Glutamatergic neuron (in vitro differentiated cells): ENCODE measurements around the gene RDM1. TPM values are rescaled to one million over a fixed set of nuclear protein-coding genes. Genes with fewer than 3 reads are reported as not detected.
"Not testable (repeated sequence)": the region's sequence is repeated elsewhere in the genome, so short reads cannot be mapped to it uniquely, and the experiment has no call there.

ENCODE experiments used
- DNase-seq: peaks from one replicate; pipeline ENCODE4 v3.0.0; 2022
- H3K27ac Mint-ChIP-seq: one replicate; pipeline ENCODE4 v1.8.0; 2020; ENCODE audit warnings: mild to moderate bottlenecking, mixed read lengths, inconsistent platforms; ENCODE audit not compliant: unreplicated experiment
- H3K27me3 Mint-ChIP-seq: one replicate; pipeline ENCODE4 v1.8.0; 2020; ENCODE audit warnings: mild to moderate bottlenecking, moderate library complexity, mixed read lengths, inconsistent platforms; ENCODE audit not compliant: unreplicated experiment
- H3K36me3 Mint-ChIP-seq: one replicate; pipeline ENCODE4 v1.8.0; 2020; ENCODE audit warnings: mild to moderate bottlenecking, mixed read lengths, inconsistent platforms; ENCODE audit not compliant: unreplicated experiment
- H3K4me1 Mint-ChIP-seq: one replicate; pipeline ENCODE4 v1.8.0; 2020; ENCODE audit warnings: mild to moderate bottlenecking, low read depth, mixed read lengths, inconsistent platforms; ENCODE audit not compliant: unreplicated experiment
- H3K4me3 Mint-ChIP-seq: one replicate; pipeline ENCODE4 v1.8.0; 2020; ENCODE audit warnings: mild to moderate bottlenecking, mixed read lengths, inconsistent platforms; ENCODE audit not compliant: unreplicated experiment
- H3K9me3 Mint-ChIP-seq: one replicate; pipeline ENCODE4 v1.8.0; 2020; ENCODE audit warnings: mild to moderate bottlenecking, moderate library complexity, mixed read lengths, inconsistent platforms; ENCODE audit not compliant: unreplicated experiment
- CTCF ChIP-seq: fragments of 200-600 bp; sonication (generic); IDR thresholded peaks from one replicate; pipeline ENCODE4 v1.5.0; 2021; ENCODE audit not compliant: partially characterized antibody, unreplicated experiment
- total RNA-seq: library from RNA; stranded (reverse); fragmentation: NEBNext Ultra II Directional; extraction: Animal tissue kit (Norgen Biotek cat#: 25700); gene quantifications from one replicate; pipeline ENCODE4 v1.2.1, GENCODE V29; 2021; ENCODE audit not compliant: unreplicated experiment

RDM1 gene
- total RNA-seq, 1 donor from 2014 or later, result not detected

- peaks cover 3% of the 10 kb centered on the region for H3K4me1 Mint-ChIP-seq
- H3K27ac Mint-ChIP-seq, result no peak overlapping the region
- H3K27me3 Mint-ChIP-seq, result peaks cover 3% of the 10 kb centered on the region
- DNase-seq, result no peak
- H3K4me3 Mint-ChIP-seq, result no peak overlapping the region
- no peak for TF ChIP-seq CTCF
- H3K36me3 Mint-ChIP-seq, result no peaks in the 10 kb centered on the region
- H3K9me3 Mint-ChIP-seq, result no peaks in the 10 kb centered on the region
Observed at GRCh38 chr17:35900708-35901480, 29.7 kb downstream of the RDM1 start.

GRCh38 chr17:35900280-35900679 is 30.3 kb downstream of the RDM1 start:
- Mint-ChIP-seq H3K4me1 (peaks cover 3% of the 10 kb centered on the region), H3K36me3 (no peaks in the 10 kb centered on the region), H3K27ac (no peak overlapping the region), H3K4me3 (no peak overlapping the region), H3K27me3 (peaks cover 3% of the 10 kb centered on the region), H3K9me3 (no peaks in the 10 kb centered on the region)
- no peak for DNase-seq
- TF ChIP-seq CTCF, result no peak

GRCh38 chr17:35898283-35899070 is 32.1 kb downstream of the RDM1 start:
- Mint-ChIP-seq H3K4me1 (peaks cover 3% of the 10 kb centered on the region), H3K27ac (no peak overlapping the region), H3K9me3 (no peaks in the 10 kb centered on the region), H3K36me3 (no peaks in the 10 kb centered on the region), H3K4me3 (no peak overlapping the region), H3K27me3 (peaks cover 3% of the 10 kb centered on the region)
- DNase-seq, result no peak
- no peak for TF ChIP-seq CTCF

GRCh38 chr17:35897772-35898171 is 32.8 kb downstream of the RDM1 start:
- H3K4me1 Mint-ChIP-seq, H3K27ac Mint-ChIP-seq, H3K9me3 Mint-ChIP-seq, H3K27me3 Mint-ChIP-seq, H3K4me3 Mint-ChIP-seq, DNase-seq, H3K36me3 Mint-ChIP-seq: not testable (repeated sequence)

GRCh38 chr17:35895636-35896587 is 34.7 kb downstream of the RDM1 start:
- no peak for TF ChIP-seq CTCF
- Mint-ChIP-seq H3K27me3 (peaks cover 3% of the 10 kb centered on the region), H3K4me3 (no peak overlapping the region), H3K27ac (no peak overlapping the region), H3K4me1 (peaks cover 3% of the 10 kb centered on the region), H3K36me3 (no peaks in the 10 kb centered on the region), H3K9me3 (no peaks in the 10 kb centered on the region)
- no peak for DNase-seq
